Fibroblast of lung (primary cell): ENCODE measurements around the gene FCGR3A.

Experiments
- CTCF ChIP-seq, 2 donors: IDR thresholded peaks in 1 of 2; conservative IDR thresholded peaks in 1 of 2; 1 replicate in 1 of 2; 2 replicates in 1 of 2; pipeline ENCODE4 v1.5.1; 2011 to 2012; ENCODE audit warnings: low read length in 2 of 2, control low read depth in 1 of 2, inconsistent platforms in 1 of 2, low read depth in 1 of 2, mild to moderate bottlenecking in 1 of 2
- EZH2 ChIP-seq: IDR thresholded peaks from 2 replicates; pipeline ENCODE4 v1.5.1; 2012; ENCODE audit warnings: low read length, control low read depth, mild to moderate bottlenecking; ENCODE audit errors: missing control alignments

DNA sequence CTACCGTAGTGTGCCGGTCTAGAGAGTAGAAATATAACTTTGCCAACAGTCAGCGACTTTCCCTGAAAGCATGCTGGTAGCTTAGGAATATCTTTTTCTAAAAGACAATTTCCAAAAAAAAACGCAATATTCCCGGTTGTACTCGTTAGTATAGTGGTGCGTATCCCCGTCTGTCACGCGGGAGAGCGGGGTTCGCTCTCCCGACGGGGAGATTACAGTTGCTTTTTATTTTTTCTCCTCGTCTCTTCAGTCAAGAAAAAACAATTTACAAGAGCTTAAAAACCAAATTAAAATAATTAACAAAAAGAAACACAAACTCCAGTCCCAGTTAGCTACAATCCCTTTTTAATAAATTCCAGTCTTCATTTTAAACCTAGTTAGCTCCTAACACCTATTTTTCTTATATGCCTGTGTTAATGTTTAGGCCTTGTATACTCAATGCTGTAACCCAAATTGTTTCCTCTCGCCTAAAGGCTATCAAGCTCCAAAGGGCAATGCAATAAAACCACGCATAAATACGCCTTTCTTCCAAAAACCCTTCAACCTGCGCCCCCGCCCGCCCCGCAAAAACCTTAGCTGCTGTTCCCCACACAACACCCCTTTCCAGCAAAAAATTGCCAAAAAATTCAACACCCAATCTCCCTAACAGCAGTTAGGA lies 17.5 kb downstream of the FCGR3A start:
- TF ChIP-seq CTCF (conservative IDR thresholded peaks at IDR 0.05 in 1 of 2, IDR thresholded peaks at IDR 0.05 in 1 of 2; ENCODE audit: low read depth in 1 of 2, low read length in 2 of 2), result no peak
- no peak for TF ChIP-seq EZH2
